22Rv1 (cell line): ENCODE results near the gene SCN1B.

Experiments
- CTCF ChIP-seq: fragments of 450-650 bp; IDR thresholded peaks from 2 replicates; pipeline ENCODE4 v1.5.1; 2017; ENCODE audit warnings: mild to moderate bottlenecking
- ZFX ChIP-seq: fragments of 450-650 bp; IDR thresholded peaks from 2 replicates; pipeline ENCODE4 v1.6.1; 2017; ENCODE audit warnings: antibody characterized with exemption, borderline replicate concordance

GRCh38 chr19:35032356-35032865, 2.1 kb downstream of the SCN1B start:
- no peak for TF ChIP-seq CTCF
- TF ChIP-seq ZFX = no peak
